GM12878 (cell line): ENCODE measurements around the gene STBD1. TPM values are rescaled to one million over a fixed set of nuclear protein-coding genes. Genes with fewer than 3 reads are reported as not detected.

Source experiments
- ATAC-seq: fragments of 200-7000 bp; cut with Tn5 transposase; 3 replicates; pipeline ENCODE4 v1.9.1; 2020; ENCODE audit warnings: mild to moderate bottlenecking, moderate library complexity
- BruUV-seq: library from RNA; stranded (reverse); fragments of 400-500 nt; replicated peaks from 2 replicates; lab custom pipeline; 2021; lab: Mats Ljungman, UMichigan
- CTCF ChIA-PET: fragments of 300-600 bp; sonication (Branson Sonifier 250); formaldehyde crosslinking; extraction: SDS; loops from one replicate; lab custom pipeline; 2021; ENCODE audit warnings: inconsistent platforms; lab: Yijun Ruan, JAX
- POLR2A ChIA-PET: fragments of 350-600 bp; formaldehyde crosslinking; extraction: SDS; loops from one replicate; lab custom pipeline; 2021; ENCODE audit warnings: inconsistent platforms; lab: Charles Lee
- RAD21 ChIA-PET: fragments of 300-600 bp; sonication (Branson Sonifier 250); formaldehyde crosslinking; loops from one replicate; lab custom pipeline; 2023; ENCODE audit warnings: antibody characterized with exemption; ENCODE audit not compliant: unreplicated experiment; lab: Charles Lee
- SMC1A ChIA-PET: fragments of 300-600 bp; sonication (Branson Sonifier 250); formaldehyde crosslinking; loops from one replicate; lab custom pipeline; 2023; ENCODE audit not compliant: unreplicated experiment, uncharacterized antibody; lab: Charles Lee
- DNase-seq: peaks from one replicate; pipeline ENCODE4 v3.0.0-alpha.2; 2011; ENCODE audit warnings: low read depth, low spot score
- FAIRE-seq: peaks from 3 replicates; lab custom pipeline; 2011; peaks lifted over from hg19 to GRCh38; lab: Jason Lieb, UNC
- H2AFZ ChIP-seq: 2 replicates; pipeline ENCODE4 v1.6.0; 2011; ENCODE audit warnings: low read depth, low read length, control low read depth; ENCODE audit not compliant: control insufficient read depth
- H3K27ac ChIP-seq: 2 replicates; pipeline ENCODE4 v1.5.1; 2011; ENCODE audit warnings: control low read depth; ENCODE audit not compliant: control insufficient read depth, insufficient read depth
- H3K27me3 ChIP-seq, 2 experiments: replicated peaks in 1 of 2; 2 replicates each; pipeline versions ENCODE4 v1.6.0 to v1.6.1; 2011; ENCODE audit warnings: low read length in 1 of 2; ENCODE audit not compliant: control insufficient read depth in 2 of 2, insufficient read depth in 2 of 2
- H3K36me3 ChIP-seq, 2 experiments: 2 replicates each; pipeline ENCODE4 v1.5.1; 2011; ENCODE audit warnings: low read length in 1 of 2; ENCODE audit not compliant: control insufficient read depth in 2 of 2, insufficient read depth in 2 of 2
- H3K4me1 ChIP-seq: 2 replicates; pipeline ENCODE4 v1.6.1; 2011; ENCODE audit warnings: mild to moderate bottlenecking, low read length, moderate library complexity, mixed read lengths; ENCODE audit not compliant: control insufficient read depth, insufficient read depth
- H3K4me2 ChIP-seq: 2 replicates; pipeline ENCODE4 v1.6.0; 2011; ENCODE audit warnings: control low read depth; ENCODE audit not compliant: control insufficient read depth, insufficient read depth
- H3K4me3 ChIP-seq: fragments of 200-600 bp; sonication (generic); 2 replicates; pipeline ENCODE4 v1.5.1; 2016
- H3K79me2 ChIP-seq: 2 replicates; pipeline ENCODE4 v1.6.0; 2011; ENCODE audit warnings: low read length; ENCODE audit not compliant: control insufficient read depth, insufficient read depth
- H3K9ac ChIP-seq: 2 replicates; pipeline ENCODE4 v1.8.0; 2011; ENCODE audit warnings: low read length, control low read depth, mixed read lengths; ENCODE audit not compliant: control insufficient read depth, insufficient read depth
- H3K9me3 ChIP-seq: replicated peaks from 3 replicates; pipeline ENCODE4 v1.5.1; 2011; ENCODE audit warnings: mild to moderate bottlenecking, low read length; ENCODE audit not compliant: control insufficient read depth, insufficient read depth
- H4K20me1 ChIP-seq: 2 replicates; pipeline ENCODE4 v1.6.0; 2011; ENCODE audit not compliant: control insufficient read depth, insufficient read depth
- BHLHE40 ChIP-seq, 2 experiments: fragments of 450-650 bp in 1 of 2; IDR thresholded peaks; 2 replicates each; pipeline ENCODE4 v1.6.1; 2011 to 2017; ENCODE audit warnings: low read depth in 2 of 2, borderline replicate concordance in 1 of 2, improper control_type of control experiment in 1 of 2, low read length in 1 of 2, mild to moderate bottlenecking in 1 of 2
- CBFB ChIP-seq: IDR thresholded peaks from 2 replicates; pipeline ENCODE4 v1.6.1; 2016; ENCODE audit warnings: antibody characterized with exemption, low read depth
- LARP7 ChIP-seq: fragments of 450-650 bp; IDR thresholded peaks from 2 replicates; pipeline ENCODE4 v1.6.1; 2017; ENCODE audit warnings: mild to moderate bottlenecking
- PRDM15 ChIP-seq: fragments of 450-650 bp; formaldehyde crosslinking; IDR thresholded peaks from 2 replicates; pipeline ENCODE4 v1.4.0; 2020; ENCODE audit warnings: mild to moderate bottlenecking, moderate library complexity
- STAT1 ChIP-seq: fragments of 450-650 bp; conservative IDR thresholded peaks from 2 replicates; pipeline ENCODE4 v1.6.1; 2014; ENCODE audit warnings: antibody characterized with exemption, mild to moderate bottlenecking
- TARDBP ChIP-seq: IDR thresholded peaks from 2 replicates; pipeline ENCODE4 v1.6.1; 2016; ENCODE audit warnings: borderline replicate concordance
- WGBS: methylation state at CpG from one replicate; pipeline ENCODE4 v1.1.6; 2016; ENCODE audit warnings: low lambda C conversion rate; ENCODE audit not compliant: insufficient replicate concordance, insufficient coverage; ENCODE audit errors: missing lambda C conversion rate; 5-methylcytosine and 5-hydroxymethylcytosine counted together
- in situ Hi-C: fragments of 300-500 bp; cut with MboI; formaldehyde crosslinking; loops from 9 replicates; pipeline ENCODE4 v1.14.3; 2018; ENCODE audit warnings: mixed read lengths
- intact Hi-C: fragments of 100-400 bp; cut with micrococcal nuclease; formaldehyde crosslinking; loops from one replicate; pipeline ENCODE4 v1.14.2; 2022; ENCODE audit not compliant: unreplicated experiment
- polyA plus RNA-seq, 11 experiments: library from polyadenylated mRNA; depleted of rRNA in 4 of 11; unstranded in 6 of 11; stranded (reverse) in 5 of 11; fragments of >200 nt; fragmentation: Nextera tagmentation in 4 of 11; fragmentation: Illumina TruSeq in 1 of 11; extraction: Ambion mirVana in 4 of 11; extraction: Trizol in 1 of 11; gene quantifications; 1 replicate in 1 of 11; 2 replicates in 10 of 11; pipeline versions ENCODE4 v1.2.1 to v1.2.3, GENCODE V29; 2011 to 2016; ENCODE audit warnings: inconsistent platforms in 2 of 11, missing spikeins in 2 of 11, low read depth in 1 of 11
- total RNA-seq, 4 experiments: library from RNA; depleted of rRNA in 3 of 4; stranded (reverse); fragments of >200 nt in 3 of 4; fragmentation: Illumina TruSeq in 1 of 4; extraction: Trizol in 1 of 4; gene quantifications; 2 replicates each; pipeline versions ENCODE4 v1.2.1 to v1.2.3, GENCODE V29; 2013 to 2021

STBD1 gene
- total and polyA plus RNA-seq, 10 of the 15 experiments (the other 5 are each of a cell fraction or from before 2014, with no cell fraction given): 0.04 to 0.10 (median 0.05) TPM; not detected in 7

GRCh38 chr4:76257824-76258223 lies 48.7 kb upstream of the STBD1 start:
- H4K20me1 ChIP-seq: no peaks in the 10 kb centered on the region
- no peak overlapping the region for H3K4me2 ChIP-seq
- in situ Hi-C loops: no loop called here
- SMC1A ChIA-PET: no interaction called here
- no peaks in the 10 kb centered on the region for H3K36me3 ChIP-seq
- H3K9ac ChIP-seq: no peak overlapping the region
- H3K9me3 ChIP-seq: no peaks in the 10 kb centered on the region
- POLR2A ChIA-PET: no interaction called here
- H3K27ac ChIP-seq: no peak overlapping the region
- CTCF ChIA-PET: no interaction called here
- no peak overlapping the region for H2AFZ ChIP-seq
- intact Hi-C loops: no loop called here
- no peak for DNase-seq
- TF ChIP-seq PRDM15 (CRISPR knock-in tag): no peak
- no peak for TF ChIP-seq TARDBP
- no peak for TF ChIP-seq BHLHE40 (IDR thresholded peaks at IDR 0.05; ENCODE audit: borderline replicate concordance in 1 of 2, low read depth in 2 of 2, low read length in 1 of 2)
- no peak for TF ChIP-seq STAT1
- TF ChIP-seq CBFB: no peak
- TF ChIP-seq LARP7: no peak
- TF ChIP-seq, all 136 proteins: peak for 0
- FAIRE-seq: no peak
- BruUV-seq: no TSS peak
- 77% methylated on average over 3 of the region's 3 CpGs for WGBS
- Histone ChIP-seq H3K4me1 (no peaks in the 10 kb centered on the region), H3K27me3 (no peaks in the 10 kb centered on the region; a peak in 1 of 4 replicates), H3K4me3 (no peak overlapping the region), H3K79me2 (no peaks in the 10 kb centered on the region)
- RAD21 ChIA-PET: no interaction called here
- no peak for ATAC-seq
